Colonic mucosa (tissue), 4 donors: ENCODE results near the gene CACNA2D1. TPM values are rescaled to one million over a fixed set of nuclear protein-coding genes. Genes with fewer than 3 reads are reported as not detected.
"Not testable (repeated sequence)": the region's sequence is repeated elsewhere in the genome, so short reads cannot be mapped to it uniquely, and the experiment has no call there.

Experiments
- DNase-seq: peaks from one replicate; pipeline ENCODE4 v3.0.0-alpha.2; 2020
- H3K27ac ChIP-seq: fragments of 200-600 bp; one replicate; pipeline ENCODE4 v1.8.0; 2021
- H3K27me3 ChIP-seq: fragments of 200-600 bp; one replicate; pipeline ENCODE4 v1.8.0; 2021
- H3K36me3 ChIP-seq: fragments of 200-600 bp; one replicate; pipeline ENCODE4 v1.8.0; 2021
- H3K4me1 ChIP-seq: fragments of 200-600 bp; one replicate; pipeline ENCODE4 v1.8.0; 2021; ENCODE audit warnings: mild to moderate bottlenecking
- H3K4me3 ChIP-seq: fragments of 200-600 bp; one replicate; pipeline ENCODE4 v1.8.0; 2021
- H3K9ac ChIP-seq, 2 donors: one replicate each; pipeline ENCODE4 v1.7.0; 2013; ENCODE audit warnings: control low read depth in 2 of 2, low read depth in 2 of 2, low read length in 2 of 2
- H3K9me3 ChIP-seq: fragments of 200-600 bp; one replicate; pipeline ENCODE4 v1.8.0; 2021
- CTCF ChIP-seq: fragments of 200-600 bp; IDR thresholded peaks from one replicate; pipeline ENCODE4 v1.8.0; 2022; ENCODE audit warnings: antibody characterized with exemption, mild to moderate bottlenecking
- intact Hi-C: fragments of 100-400 bp; cut with DNase I; formaldehyde crosslinking; loops from one replicate; pipeline ENCODE4 v1.14.1; 2022
- total RNA-seq, 2 donors: library from RNA; stranded (reverse); fragmentation: NEBNext Ultra II Directional in 1 of 2; extraction: Animal tissue kit (Norgen Biotek cat#: 25700) in 1 of 2; gene quantifications; one replicate each; pipeline ENCODE4 v1.2.1, GENCODE V29; 2021
- donor health status: healthy.
- donor health status: DM: no; HTN: no; CAD: no.
- donor health status: DM: no; HTN: no; CAD: no.

Gene CACNA2D1
- total RNA-seq, 2 donors from 2014 or later: 1.4 to 9.3 TPM

DNA sequence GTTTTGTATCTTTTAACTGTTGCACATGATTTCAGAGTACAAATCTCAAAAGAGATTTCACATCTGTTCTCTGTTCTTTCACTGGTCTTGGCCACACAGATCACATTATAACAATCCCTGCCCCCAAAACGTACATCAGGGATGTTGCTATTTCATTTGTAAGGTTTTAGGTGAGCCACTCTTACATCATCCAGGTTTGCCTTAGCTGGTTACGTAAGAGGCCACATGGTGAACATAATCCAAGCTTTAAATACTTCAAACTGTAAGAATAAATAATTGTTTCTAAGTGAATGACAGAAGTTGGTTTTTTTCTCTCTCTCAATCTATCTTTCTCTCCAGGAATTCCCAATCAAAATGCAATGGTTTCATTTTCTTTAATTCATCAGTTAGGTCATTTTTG is 427.8 kb downstream of the CACNA2D1 start:
- TF ChIP-seq CTCF: no peak
- Histone ChIP-seq H3K27ac (no peak overlapping the region), H3K4me3 (no peak overlapping the region), H3K9ac (no peak overlapping the region), H3K9me3 (no peaks in the 10 kb centered on the region), H3K4me1 (no peaks in the 10 kb centered on the region), H3K27me3 (no peaks in the 10 kb centered on the region), H3K36me3 (no peaks in the 10 kb centered on the region)
- intact Hi-C loops: loop anchor here (5.0 kb wide), 1 partner anchor 513 kb away; no protein-coding TSS in a partner anchor
- no peak for DNase-seq

DNA sequence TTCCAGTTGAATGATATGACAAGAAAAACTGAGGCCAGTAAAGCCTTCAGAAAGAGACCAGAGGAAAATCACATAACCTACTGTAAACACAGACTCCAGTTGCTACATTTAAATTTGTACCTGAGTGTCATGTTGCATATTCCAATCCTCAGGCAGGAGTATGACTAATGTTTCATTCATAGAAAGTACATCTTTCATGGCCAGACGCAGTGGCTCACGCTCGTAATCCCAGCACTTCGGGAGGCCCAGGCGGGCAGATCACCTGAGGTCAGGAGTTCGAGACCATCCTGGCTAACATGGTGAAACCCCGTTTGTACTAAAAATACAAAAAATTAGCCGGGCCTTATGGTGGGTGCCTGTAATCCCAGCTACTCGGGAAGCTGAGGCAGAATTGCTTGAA is 429.0 kb downstream of the CACNA2D1 start:
- H3K36me3 ChIP-seq, H3K27me3 ChIP-seq, H3K4me1 ChIP-seq, H3K27ac ChIP-seq, DNase-seq, intact Hi-C loops, H3K9ac ChIP-seq, H3K9me3 ChIP-seq, H3K4me3 ChIP-seq: not testable (repeated sequence)

GRCh38 chr7:82012453-82012852 is 431.1 kb downstream of the CACNA2D1 start:
- Histone ChIP-seq H3K9ac (no peak overlapping the region), H3K27me3 (no peaks in the 10 kb centered on the region), H3K36me3 (no peaks in the 10 kb centered on the region), H3K9me3 (no peaks in the 10 kb centered on the region), H3K4me3 (no peak overlapping the region), H3K27ac (no peak overlapping the region), H3K4me1 (no peaks in the 10 kb centered on the region)
- no peak for DNase-seq
- intact Hi-C loops: no loop called here
- TF ChIP-seq CTCF: no peak

- Histone ChIP-seq H3K4me1 (no peaks in the 10 kb centered on the region), H3K27ac (no peak overlapping the region), H3K9me3 (no peaks in the 10 kb centered on the region), H3K9ac (no peak overlapping the region), H3K27me3 (no peaks in the 10 kb centered on the region), H3K4me3 (no peak overlapping the region), H3K36me3 (no peaks in the 10 kb centered on the region)
- intact Hi-C loops: no loop called here
- TF ChIP-seq CTCF: no peak
- DNase-seq: no peak
Measured at GRCh38 chr7:82010416-82010815, 433.2 kb downstream of the CACNA2D1 start.

GRCh38 chr7:82007315-82007714 is 436.3 kb downstream of the CACNA2D1 start:
- H3K27me3 ChIP-seq: no peaks in the 10 kb centered on the region
- H3K4me1 ChIP-seq: no peaks in the 10 kb centered on the region
- intact Hi-C loops: no loop called here
- H3K27ac ChIP-seq: no peak overlapping the region
- TF ChIP-seq CTCF: no peak
- no peak overlapping the region for H3K9ac ChIP-seq
- H3K9me3 ChIP-seq: no peaks in the 10 kb centered on the region
- DNase-seq: no peak
- no peaks in the 10 kb centered on the region for H3K36me3 ChIP-seq
- H3K4me3 ChIP-seq: no peak overlapping the region

DNA sequence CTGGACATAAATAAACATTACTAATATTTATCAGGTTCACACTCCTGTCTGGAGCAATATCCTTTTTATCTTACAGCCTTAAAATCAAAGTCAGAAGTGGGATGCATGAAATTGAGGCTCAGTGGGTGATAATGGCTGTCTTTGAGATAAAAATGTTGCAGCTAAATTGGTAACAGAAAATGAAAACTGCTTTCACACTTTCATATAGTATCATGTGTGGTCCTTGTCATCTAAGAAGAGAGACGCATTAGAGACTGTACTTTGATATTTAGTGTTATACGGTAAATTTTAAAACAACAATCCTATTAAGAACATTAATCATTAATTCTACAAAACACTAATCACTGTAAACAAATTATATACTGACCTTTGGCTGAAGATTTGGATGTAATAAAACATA is 438.5 kb downstream of the CACNA2D1 start:
- no peak overlapping the region for H3K27ac ChIP-seq
- H3K9ac ChIP-seq: no peak overlapping the region
- no peaks in the 10 kb centered on the region for H3K36me3 ChIP-seq
- intact Hi-C loops: no loop called here
- H3K4me1 ChIP-seq: no peaks in the 10 kb centered on the region
- DNase-seq: no peak
- H3K27me3 ChIP-seq: no peaks in the 10 kb centered on the region
- no peak overlapping the region for H3K4me3 ChIP-seq
- H3K9me3 ChIP-seq: no peaks in the 10 kb centered on the region
- TF ChIP-seq CTCF: no peak
